Muscle of arm (tissue), 12 donors: ENCODE data around the gene MATK. TPM values are rescaled to one million over a fixed set of nuclear protein-coding genes. Genes with fewer than 3 reads are reported as not detected.
"Not testable (repeated sequence)": the region's sequence is repeated elsewhere in the genome, so short reads cannot be mapped to it uniquely, and the experiment has no call there.

Experiments used
- DNase-seq: peaks from one replicate; pipeline ENCODE4 v3.0.0-alpha.2; 2013
- polyA plus RNA-seq, 12 donors: library from polyadenylated mRNA; unstranded; fragments of 120-200 nt; gene quantifications; one replicate each; pipeline ENCODE4 v1.2.1, GENCODE V29; 2013; ENCODE audit not compliant: insufficient read length in 12 of 12

MATK gene
- polyA plus RNA-seq, 12 donors: 0.51 to 3.6 (median 0.78) TPM; not detected in 2

GRCh38 chr19:3771000-3771905, 14.9 kb downstream of the MATK start:
- no peak for DNase-seq

GRCh38 chr19:3770136-3770999, 15.8 kb downstream of the MATK start:
- no peak for DNase-seq

GRCh38 chr19:3769494-3769893, 16.7 kb downstream of the MATK start:
- DNase-seq: no peak

GRCh38 chr19:3768748-3769099, 17.5 kb downstream of the MATK start:
- DNase-seq: no peak

GRCh38 chr19:3768015-3768747, 18.0 kb downstream of the MATK start:
- no peak for DNase-seq

- DNase-seq: no peak
Observed at GRCh38 chr19:3767050-3767449, 19.1 kb downstream of the MATK start.

GRCh38 chr19:3766520-3766919, 19.7 kb downstream of the MATK start:
- no peak for DNase-seq

GRCh38 chr19:3765757-3766156, 20.4 kb downstream of the MATK start:
- not testable (repeated sequence) for DNase-seq

- DNase-seq: no peak
Observed at GRCh38 chr19:3765121-3765520, 21.1 kb downstream of the MATK start.

GRCh38 chr19:3762501-3763459, 23.4 kb downstream of the MATK start, which contains the start of gene MRPL54:
TSS of gene MRPL54 (plus strand) at chr19:3762682. CDS start at chr19:3762701, 19 bp downstream.
- peak; percentile 100 for DNase-seq

GRCh38 chr19:3762130-3762473, 24.1 kb downstream of the MATK start:
- no peak for DNase-seq

- DNase-seq: peak; percentile 92
Observed at GRCh38 chr19:3761382-3762129, 24.6 kb downstream of the MATK start, which contains the start of gene APBA3. TSS of gene APBA3 (minus strand) at chr19:3761692. CDS start at chr19:3760264, 1,428 bp downstream.

- no peak for DNase-seq
Observed at GRCh38 chr19:3760871-3761361, 25.3 kb downstream of the MATK start.

GRCh38 chr19:3759482-3760254, 26.5 kb downstream of the MATK start:
- DNase-seq: no peak

- not testable (repeated sequence) for DNase-seq
Observed at GRCh38 chr19:3758297-3758696, 27.9 kb downstream of the MATK start.

GRCh38 chr19:3757705-3758104, 28.5 kb downstream of the MATK start:
- DNase-seq: not testable (repeated sequence)

- DNase-seq: no peak
Observed at GRCh38 chr19:3753631-3754410, 32.4 kb downstream of the MATK start.

- no peak for DNase-seq
Observed at GRCh38 chr19:3752492-3752891, 33.7 kb downstream of the MATK start.
